ENCODE results near the gene TNFSF12.

The TNFSF12 gene

DNA sequence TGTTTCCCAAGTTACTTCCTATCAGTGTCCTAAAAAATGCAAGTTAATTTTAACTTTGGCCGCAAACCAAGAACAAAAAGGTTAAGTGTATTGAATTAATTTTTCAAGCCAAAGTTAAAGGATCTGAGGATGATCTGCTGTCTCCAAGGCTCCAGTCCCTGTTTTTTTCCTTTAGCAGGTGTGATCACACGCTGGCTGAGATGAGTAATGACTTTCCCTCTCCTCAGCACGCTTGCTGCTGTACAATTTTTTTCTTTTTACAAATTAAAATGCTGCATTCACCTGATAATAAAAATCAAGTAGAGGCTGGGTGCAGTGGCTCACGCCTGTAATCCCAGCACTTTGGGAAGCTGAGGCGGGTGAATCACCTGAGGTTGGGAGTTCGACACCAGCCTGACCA, 3.9 kb upstream of the TNFSF12 start:
- no peak for DNase-seq

DNA sequence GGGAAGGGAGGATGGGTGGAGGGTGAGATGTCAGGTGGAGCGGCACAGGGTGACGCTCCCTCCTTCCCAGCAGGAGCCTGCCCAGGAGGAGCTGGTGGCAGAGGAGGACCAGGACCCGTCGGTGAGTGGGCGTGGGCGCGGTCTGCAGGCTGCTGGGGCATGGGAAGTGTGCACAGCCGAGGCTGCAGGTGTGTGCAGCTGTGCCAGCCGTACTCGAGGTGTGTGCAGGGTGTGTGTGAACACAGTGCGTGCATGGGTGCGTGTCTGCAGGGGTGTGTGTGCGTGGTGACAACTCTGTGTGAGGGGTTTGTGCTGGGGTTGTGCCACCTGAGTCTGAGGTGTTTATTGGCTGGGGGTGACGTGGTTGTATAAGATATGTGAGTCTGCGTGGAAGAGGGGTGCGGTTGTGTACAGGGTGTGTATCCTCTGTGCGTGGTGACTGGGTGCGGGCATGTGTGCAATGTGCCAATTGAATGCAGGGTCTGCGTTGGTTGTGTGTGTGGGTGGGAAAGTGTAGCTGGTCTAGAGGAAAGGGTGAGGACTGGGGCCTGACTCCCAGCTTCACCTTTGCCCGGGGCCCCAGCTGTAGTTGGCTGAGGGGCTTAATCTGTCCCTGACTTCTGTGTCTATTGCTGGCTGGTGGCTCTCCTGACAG, 670 bp downstream of the TNFSF12 start:
- DNase-seq = peak; percentile 33

DNA sequence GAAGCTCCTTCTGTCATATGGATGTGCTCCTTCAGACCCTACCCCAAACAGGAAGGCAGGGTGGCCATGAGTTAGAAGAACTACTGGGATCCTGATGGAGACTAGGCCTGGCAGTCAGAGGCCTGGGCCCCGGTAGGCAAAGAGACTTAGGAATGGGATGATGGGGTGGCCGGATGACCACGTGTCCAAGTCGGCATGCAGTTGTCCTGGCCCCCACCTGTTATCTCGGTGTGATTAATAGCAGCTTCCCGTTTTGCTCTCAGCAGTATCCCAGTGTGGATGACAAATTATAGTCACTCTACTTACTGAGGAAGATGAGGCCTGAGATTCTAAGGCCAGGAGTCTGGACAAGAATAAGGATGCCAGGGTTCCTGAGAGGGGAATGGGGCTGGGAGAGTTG, 1.5 kb downstream of the TNFSF12 start:
- no peak for DNase-seq

DNA sequence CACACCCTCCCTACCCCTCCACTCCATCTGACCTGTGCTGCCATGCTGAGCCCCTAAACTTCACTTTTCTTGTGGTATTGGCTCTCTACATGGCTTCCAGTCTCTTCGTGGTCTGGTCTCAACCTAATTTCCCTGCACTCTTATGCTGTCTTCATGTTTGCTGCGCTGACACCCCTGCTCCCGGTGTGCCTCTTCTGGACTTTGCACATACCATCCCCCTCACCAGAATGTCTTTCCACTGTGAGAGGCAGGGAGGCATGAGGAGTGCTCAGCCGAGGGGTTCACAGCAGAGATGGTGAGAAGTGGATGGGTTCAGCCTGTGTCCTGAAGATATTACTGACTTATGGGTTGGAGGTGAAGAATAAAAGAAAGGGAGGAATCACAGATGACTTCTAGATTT, 2.5 kb downstream of the TNFSF12 start:
- DNase-seq = no peak

DNA sequence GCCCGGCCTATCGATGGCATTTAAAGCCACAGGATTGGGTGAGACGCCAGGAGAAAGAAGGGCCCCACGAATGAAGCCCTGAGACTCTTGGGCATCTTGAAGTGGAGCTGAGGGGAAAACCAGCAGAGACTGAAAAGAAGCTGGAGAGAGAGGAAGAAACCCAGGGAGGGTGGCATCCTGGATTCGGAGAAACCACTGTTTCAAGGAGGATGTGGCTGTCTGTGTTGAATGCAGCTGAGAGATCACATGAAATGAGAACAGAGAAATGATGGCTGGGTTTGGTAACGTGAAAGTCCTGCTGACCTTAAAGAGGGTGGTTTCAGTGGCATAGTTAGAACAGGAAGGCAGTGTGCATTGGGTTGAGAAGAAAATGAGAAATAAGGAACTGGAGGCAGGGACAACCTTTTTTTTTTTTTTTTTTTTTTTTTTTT, 3.8 kb downstream of the TNFSF12 start:
- DNase-seq = no peak

DNA sequence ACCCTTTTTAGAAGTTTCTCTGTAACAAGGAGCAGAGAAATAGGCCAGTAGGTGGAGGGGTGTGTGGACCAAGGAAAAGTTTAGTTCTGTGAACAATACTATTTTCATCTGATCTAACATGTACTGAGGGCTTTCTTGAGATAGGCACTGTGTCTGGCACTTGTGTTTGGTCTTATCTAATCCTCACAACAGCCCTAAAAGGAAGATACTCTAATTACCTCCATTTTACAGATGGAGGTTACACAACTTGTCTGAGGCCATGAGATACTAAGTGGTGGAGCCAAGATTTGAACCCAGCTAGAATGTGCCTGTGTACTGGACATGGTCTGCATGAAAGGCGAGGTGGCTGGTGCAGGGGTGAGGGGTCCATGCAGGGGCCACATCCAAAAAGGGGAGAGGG, 4.5 kb downstream of the TNFSF12 start:
- DNase-seq = no peak

DNA sequence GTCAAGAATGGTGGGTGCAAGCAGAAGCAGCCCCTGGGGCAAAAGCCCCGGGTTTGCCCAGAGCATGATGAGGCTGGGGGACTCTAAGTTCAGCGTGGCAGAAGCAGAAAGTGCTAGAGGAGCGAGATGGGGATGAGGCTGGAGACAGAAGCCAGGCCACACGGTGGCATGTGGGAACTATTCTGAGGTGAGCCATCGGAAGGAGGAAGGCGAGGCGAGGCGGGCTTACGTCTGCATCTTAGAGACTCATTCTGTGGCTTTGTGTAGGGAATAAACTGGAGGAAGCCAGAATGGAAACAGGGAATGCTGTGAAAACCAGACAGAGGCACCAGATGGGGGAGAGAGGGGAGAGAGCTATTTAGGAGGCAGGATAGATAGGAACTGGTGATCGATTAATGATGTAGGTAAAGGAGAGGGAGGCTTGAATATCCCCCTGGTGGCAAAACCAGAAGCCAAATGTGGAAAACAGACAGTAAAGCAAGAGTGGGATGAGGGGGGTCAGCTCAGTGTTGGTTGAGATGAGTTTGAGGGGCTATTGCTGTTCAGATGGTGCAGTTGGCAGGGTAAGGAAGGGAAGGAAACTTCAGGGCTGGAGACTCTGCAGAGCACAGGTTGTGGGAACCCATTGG, 6.6 kb downstream of the TNFSF12 start:
- DNase-seq = no peak

DNA sequence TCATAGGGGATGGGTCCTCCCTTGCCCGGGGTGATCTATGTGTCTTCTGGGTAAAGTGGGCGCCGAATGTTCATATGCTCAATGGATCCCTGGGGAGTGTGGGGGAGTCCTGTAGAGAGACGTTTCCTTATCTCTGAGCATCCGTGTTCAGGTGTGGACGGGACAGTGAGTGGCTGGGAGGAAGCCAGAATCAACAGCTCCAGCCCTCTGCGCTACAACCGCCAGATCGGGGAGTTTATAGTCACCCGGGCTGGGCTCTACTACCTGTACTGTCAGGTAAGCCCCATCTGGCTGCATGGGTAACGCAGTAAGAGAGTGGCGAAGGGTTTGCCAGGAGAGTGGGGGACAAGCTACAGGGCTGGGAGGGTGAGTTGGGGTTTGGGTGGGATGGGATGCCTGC, 7.8 kb downstream of the TNFSF12 start:
- no peak for DNase-seq

DNA sequence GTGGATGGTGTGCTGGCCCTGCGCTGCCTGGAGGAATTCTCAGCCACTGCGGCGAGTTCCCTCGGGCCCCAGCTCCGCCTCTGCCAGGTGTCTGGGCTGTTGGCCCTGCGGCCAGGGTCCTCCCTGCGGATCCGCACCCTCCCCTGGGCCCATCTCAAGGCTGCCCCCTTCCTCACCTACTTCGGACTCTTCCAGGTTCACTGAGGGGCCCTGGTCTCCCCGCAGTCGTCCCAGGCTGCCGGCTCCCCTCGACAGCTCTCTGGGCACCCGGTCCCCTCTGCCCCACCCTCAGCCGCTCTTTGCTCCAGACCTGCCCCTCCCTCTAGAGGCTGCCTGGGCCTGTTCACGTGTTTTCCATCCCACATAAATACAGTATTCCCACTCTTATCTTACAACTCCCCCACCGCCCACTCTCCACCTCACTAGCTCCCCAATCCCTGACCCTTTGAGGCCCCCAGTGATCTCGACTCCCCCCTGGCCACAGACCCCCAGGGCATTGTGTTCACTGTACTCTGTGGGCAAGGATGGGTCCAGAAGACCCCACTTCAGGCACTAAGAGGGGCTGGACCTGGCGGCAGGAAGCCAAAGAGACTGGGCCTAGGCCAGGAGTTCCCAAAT, 8.4 kb downstream of the TNFSF12 start:
- no peak for DNase-seq

DNA sequence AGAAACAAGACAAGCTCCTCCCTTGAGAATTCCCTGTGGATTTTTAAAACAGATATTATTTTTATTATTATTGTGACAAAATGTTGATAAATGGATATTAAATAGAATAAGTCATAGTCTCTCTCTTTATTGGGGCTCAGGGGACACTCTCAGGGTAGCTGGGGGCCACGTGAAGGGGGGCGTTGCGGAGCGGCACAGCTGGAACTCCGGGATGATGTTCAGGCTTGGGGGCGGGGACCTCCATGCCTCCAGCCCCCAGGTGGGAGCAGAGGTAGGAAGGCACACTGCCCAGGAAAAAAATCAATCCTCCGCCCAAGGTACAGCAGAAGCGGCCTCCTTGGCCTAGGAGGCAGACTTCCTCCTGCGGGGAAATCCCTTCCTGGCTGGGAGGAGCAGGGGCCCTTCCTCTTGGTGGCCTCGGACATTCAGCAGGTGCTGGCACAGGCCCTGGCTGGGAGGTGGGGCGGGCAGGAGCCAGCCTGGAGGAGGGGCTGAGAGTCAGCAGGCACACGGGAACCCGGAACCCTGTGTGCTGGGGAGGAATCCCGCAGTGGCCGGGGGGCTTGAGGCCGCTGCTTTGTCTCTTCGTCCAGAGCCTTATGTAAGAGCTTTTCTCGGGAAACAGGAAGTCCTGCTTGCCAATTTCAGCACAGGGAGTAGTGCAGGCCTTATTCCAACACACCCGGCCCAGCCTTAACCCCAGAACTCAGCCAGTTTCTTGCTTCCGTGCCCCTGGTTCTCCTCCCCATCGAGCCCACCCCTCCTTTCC, 9.1 kb downstream of the TNFSF12 start:
- DNase-seq = no peak

DNA sequence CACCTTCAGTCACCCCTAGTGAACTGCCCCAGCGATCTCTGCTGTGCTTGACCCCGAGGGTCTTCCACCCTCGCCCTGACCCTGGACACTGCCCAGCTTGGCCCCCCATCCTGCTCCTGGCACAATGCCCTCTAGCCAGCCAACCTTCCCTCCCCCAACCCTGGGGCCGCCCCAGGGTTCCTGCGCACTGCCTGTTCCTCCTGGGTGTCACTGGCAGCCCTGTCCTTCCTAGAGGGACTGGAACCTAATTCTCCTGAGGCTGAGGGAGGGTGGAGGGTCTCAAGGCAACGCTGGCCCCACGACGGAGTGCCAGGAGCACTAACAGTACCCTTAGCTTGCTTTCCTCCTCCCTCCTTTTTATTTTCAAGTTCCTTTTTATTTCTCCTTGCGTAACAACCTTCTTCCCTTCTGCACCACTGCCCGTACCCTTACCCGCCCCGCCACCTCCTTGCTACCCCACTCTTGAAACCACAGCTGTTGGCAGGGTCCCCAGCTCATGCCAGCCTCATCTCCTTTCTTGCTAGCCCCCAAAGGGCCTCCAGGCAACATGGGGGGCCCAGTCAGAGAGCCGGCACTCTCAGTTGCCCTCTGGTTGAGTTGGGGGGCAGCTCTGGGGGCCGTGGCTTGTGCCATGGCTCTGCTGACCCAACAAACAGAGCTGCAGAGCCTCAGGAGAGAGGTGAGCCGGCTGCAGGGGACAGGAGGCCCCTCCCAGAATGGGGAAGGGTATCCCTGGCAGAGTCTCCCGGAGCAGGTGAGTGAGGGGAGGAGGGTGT, 9.9 kb downstream of the TNFSF12 start, which contains the start of gene TNFSF13:
Gene TNFSF13, plus strand, starts transcription at position 207 of the 776 bp plus-strand sequence. Its CDS starts 290 bp downstream, at position 497.
- no peak for DNase-seq

DNA sequence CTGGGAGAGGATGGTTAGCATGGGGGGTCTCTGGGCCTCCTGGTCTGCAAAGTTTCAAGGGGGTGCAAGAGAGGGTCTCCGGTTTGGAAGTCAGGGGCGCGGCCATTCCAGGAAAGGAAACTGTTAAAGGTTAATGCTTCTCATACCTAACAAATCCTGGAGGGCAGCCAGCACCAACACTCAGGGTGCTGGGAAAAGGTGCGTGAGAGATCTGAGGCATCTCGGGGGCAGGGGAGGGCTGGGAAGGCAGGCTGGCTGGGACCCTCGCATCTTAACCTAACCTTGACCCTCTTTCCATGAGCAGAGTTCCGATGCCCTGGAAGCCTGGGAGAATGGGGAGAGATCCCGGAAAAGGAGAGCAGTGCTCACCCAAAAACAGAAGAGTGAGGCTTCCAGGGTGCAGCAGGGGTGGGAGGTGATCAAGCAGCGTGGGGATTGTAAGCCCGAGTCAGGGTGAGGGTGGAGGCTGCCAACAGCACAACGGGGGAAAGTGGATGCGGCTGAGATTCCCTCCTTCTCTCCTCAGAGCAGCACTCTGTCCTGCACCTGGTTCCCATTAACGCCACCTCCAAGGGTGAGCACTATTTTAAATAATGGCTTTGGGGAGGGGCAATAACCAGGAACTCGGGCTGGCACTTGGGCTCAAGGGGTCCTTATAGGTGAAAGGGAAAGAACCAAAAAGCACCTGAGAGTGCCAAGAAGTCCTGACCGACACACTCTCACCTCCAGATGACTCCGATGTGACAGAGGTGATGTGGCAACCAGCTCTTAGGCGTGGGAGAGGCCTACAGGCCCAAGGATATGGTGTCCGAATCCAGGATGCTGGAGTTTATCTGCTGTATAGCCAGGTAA, 10.7 kb downstream of the TNFSF12 start:
- DNase-seq = no peak

DNA sequence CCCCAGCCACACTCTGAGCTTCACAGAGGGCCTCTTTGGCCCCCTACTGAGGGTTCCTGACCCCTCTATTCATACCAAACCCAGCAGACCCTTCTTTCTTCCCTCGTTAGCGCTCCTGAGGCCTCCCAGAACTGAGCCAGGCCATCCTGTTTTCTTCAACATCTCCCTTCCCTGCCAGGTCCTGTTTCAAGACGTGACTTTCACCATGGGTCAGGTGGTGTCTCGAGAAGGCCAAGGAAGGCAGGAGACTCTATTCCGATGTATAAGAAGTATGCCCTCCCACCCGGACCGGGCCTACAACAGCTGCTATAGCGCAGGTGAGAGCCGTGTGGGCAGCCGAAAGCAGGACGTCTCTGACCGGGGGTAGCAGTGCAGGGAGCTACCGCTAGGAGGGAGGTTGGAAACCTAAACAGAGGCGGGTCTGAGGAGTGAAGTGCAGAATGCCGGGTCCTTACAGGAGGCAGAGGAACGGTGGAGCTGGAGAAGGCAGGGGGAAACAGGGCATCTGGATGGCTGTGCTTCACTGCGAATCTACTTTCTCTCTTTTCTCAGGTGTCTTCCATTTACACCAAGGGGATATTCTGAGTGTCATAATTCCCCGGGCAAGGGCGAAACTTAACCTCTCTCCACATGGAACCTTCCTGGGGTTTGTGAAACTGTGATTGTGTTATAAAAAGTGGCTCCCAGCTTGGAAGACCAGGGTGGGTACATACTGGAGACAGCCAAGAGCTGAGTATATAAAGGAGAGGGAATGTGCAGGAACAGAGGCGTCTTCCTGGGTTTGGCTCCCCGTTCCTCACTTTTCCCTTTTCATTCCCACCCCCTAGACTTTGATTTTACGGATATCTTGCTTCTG, 11.5 kb downstream of the TNFSF12 start:
- DNase-seq = peak; percentile 52

DNA sequence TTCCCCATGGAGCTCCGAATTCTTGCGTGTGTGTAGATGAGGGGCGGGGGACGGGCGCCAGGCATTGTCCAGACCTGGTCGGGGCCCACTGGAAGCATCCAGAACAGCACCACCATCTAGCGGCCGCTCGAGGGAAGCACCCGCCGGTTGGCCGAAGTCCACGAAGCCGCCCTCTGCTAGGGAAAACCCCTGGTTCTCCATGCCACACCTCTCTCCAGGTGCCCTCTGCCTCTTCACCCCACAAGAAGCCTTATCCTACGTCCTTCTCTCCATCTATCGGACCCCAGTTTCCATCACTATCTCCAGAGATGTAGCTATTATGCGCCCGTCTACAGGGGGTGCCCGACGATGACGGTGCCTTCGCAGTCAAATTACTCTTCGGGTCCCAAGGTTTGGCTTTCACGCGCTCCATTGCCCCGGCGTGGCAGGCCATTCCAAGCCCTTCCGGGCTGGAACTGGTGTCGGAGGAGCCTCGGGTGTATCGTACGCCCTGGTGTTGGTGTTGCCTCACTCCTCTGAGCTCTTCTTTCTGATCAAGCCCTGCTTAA, 12.2 kb downstream of the TNFSF12 start:
- DNase-seq = peak; percentile 86

DNA sequence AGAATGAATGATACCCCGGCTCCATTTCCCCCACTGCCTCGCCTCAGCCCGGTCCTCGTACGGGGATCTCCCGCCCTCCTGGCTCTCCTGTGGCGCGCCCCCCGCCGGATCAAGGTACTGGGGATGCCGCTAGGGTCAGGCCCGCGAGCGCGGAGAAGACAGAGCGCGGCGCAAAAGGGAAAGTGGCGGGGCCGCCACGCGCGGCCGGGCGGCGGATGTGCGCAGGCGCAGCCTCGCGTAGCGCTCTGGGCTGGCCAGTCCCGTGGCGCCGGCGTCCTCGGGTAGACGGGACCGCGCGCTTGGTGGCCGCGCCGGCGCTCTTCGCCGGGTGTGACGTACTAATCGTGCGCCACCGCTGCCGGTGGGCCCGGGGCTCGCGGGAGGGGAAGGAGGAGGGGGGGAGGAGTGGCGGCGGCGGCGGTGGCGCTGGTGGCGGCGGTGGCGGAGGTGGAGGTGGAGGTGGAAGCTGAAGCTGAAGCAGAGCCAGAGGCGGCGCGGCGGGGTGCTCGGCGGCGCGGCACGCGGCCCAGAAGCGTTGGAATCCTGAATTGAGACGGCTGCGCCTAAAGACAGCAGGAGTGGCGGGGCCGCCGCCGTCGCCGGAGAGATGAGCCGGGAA, 12.8 kb downstream of the TNFSF12 start, which contains the start of gene SENP3:
Gene SENP3, plus strand, starts transcription at position 331 of the 619 bp plus-strand sequence. CDS start 1,158 bp downstream, outside the sequence.
- peak; percentile 91 for DNase-seq

DNA sequence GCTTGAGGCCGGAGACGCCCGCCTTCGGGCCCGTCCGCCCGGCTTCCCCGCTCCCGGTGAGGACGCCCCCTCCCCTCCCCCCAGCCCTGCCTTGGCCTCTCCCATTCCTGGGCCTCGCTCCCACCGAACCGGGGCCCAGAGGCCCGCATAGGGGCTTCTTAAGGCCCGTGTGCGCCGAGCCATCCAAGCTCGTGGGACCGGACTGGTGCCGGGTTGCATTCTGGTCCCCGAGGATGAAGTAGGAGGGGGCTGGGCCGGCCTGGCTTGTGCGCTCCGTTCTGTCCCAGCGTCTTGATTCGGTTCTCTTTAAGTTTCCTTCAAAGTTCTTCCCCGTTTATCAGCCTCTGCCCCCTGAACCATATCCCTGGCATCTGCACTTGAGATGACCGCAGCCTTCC, 13.3 kb downstream of the TNFSF12 start:
- no peak for DNase-seq

DNA sequence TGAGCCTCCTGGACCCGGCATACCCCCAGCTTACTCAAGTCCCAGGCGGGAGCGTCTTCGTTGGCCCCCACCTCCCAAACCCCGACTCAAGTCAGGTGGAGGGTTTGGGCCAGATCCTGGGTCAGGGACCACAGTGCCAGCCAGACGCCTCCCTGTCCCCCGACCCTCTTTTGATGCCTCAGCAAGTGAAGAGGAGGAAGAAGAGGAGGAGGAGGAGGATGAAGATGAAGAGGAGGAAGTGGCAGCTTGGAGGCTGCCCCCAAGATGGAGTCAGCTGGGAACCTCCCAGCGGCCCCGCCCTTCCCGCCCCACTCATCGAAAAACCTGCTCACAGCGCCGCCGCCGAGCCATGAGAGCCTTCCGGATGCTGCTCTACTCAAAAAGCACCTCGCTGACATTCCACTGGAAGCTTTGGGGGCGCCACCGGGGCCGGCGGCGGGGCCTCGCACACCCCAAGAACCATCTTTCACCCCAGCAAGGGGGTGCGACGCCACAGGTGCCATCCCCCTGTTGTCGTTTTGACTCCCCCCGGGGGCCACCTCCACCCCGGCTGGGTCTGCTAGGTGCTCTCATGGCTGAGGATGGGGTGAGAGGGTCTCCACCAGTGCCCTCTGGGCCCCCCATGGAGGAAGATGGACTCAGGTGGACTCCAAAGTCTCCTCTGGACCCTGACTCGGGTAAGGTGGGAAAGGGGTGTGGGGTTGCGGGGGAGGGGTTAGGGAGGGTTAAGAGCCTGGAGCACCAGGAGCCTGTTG, 14.4 kb downstream of the TNFSF12 start:
- no peak for DNase-seq

DNA sequence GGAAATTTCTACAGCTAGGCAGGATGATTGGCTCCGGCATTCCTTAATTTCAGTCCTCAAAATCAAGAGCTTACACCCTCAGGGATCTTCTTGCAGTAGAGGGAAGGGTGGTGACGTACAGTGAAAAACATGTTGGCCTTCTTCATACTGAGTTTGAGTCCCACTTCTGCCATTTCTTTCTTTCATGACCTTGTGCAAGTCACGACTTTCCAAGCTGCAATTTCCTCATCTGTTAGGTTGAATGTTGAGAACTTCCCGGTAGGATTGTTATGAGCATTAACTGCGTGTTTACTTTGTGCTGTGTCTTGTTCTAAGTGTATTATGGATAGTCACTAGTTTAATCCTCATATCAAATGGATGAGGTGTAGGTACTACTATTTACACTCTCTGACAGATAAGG, 20.7 kb downstream of the TNFSF12 start:
- no peak for DNase-seq

DNA sequence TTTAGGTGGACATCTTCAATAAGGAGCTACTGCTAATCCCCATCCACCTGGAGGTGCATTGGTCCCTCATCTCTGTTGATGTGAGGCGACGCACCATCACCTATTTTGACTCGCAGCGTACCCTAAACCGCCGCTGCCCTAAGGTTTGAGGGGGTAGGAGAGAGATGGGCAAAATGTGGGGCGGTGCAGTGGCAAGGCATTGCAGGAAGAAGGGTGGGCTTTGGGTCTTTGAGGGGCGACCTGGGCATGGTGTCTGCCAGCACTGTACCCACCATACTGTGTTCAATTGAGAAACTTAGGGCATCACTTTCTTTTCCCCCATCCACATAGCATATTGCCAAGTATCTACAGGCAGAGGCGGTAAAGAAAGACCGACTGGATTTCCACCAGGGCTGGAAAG, 21.5 kb downstream of the TNFSF12 start:
- DNase-seq = no peak
